Fibroblast of the aortic adventitia (primary cell): ENCODE measurements around the gene FCER2. TPM values are rescaled to one million over a fixed set of nuclear protein-coding genes. Genes with fewer than 3 reads are reported as not detected.

ENCODE experiments used
- DNase-seq: peaks from one replicate; pipeline ENCODE4 v3.0.0-alpha.2; 2010; ENCODE audit warnings: low read depth
- H3K4me3 ChIP-seq: 2 replicates; pipeline ENCODE4 v1.5.1; 2011; ENCODE audit warnings: low read depth, mild to moderate bottlenecking, control low read depth, low read length, moderate library complexity
- total RNA-seq: library from RNA; depleted of rRNA; stranded (reverse); fragments of >200 nt; gene quantifications from 2 replicates; pipeline ENCODE4 v1.2.3, GENCODE V29; 2012; ENCODE audit warnings: low replicate concordance
- TF ChIP-seq, protein P1 (sequence below): IDR thresholded peaks from 2 replicates; pipeline ENCODE4 v1.5.1; 2011; ENCODE audit warnings: mild to moderate bottlenecking, low read length, control low read depth, inconsistent platforms; ENCODE audit not compliant: insufficient read depth

FCER2 gene
- total RNA-seq, 1 donor: not detected

GRCh38 chr19:7729211-7729610 lies 27.3 kb upstream of the FCER2 start:
- H3K4me3 ChIP-seq: no peak overlapping the region
- TF ChIP-seq, protein P1, sequence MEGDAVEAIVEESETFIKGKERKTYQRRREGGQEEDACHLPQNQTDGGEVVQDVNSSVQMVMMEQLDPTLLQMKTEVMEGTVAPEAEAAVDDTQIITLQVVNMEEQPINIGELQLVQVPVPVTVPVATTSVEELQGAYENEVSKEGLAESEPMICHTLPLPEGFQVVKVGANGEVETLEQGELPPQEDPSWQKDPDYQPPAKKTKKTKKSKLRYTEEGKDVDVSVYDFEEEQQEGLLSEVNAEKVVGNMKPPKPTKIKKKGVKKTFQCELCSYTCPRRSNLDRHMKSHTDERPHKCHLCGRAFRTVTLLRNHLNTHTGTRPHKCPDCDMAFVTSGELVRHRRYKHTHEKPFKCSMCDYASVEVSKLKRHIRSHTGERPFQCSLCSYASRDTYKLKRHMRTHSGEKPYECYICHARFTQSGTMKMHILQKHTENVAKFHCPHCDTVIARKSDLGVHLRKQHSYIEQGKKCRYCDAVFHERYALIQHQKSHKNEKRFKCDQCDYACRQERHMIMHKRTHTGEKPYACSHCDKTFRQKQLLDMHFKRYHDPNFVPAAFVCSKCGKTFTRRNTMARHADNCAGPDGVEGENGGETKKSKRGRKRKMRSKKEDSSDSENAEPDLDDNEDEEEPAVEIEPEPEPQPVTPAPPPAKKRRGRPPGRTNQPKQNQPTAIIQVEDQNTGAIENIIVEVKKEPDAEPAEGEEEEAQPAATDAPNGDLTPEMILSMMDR: no peak
- no peak for DNase-seq

GRCh38 chr19:7725791-7726190 lies 23.9 kb upstream of the FCER2 start:
- no peak for DNase-seq
- TF ChIP-seq, protein P1: no peak
- H3K4me3 ChIP-seq: no peak overlapping the region

DNA sequence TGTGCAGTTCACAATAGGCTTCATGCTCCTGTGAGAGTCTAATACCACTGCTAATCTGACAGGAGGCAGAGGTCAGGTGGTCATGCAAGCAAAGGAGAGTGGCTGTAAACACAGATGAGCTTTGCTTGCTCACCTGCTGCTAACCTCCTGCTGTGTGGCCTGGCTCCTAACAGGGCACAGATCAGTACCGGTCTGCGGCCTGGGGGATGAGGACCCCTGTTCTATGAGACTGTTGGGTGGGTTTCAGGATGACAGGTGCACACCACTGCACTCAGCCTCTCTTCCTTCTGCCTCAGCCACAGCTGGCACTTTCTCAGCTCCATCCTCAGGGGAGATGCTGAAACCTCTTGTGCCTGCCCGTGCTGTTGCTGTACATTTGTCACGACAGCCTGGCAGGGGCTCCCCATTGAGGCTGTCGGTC lies 20.3 kb upstream of the FCER2 start:
- no peak for DNase-seq
- H3K4me3 ChIP-seq: no peak overlapping the region
- TF ChIP-seq, protein P1: no peak

- DNase-seq: no peak
- H3K4me3 ChIP-seq: no peak overlapping the region
- TF ChIP-seq, protein P1: no peak
Observed at GRCh38 chr19:7720351-7720750, 18.4 kb upstream of the FCER2 start.

GRCh38 chr19:7718668-7719067 lies 16.7 kb upstream of the FCER2 start:
- no peak overlapping the region for H3K4me3 ChIP-seq
- TF ChIP-seq, protein P1: no peak
- no peak for DNase-seq

DNA sequence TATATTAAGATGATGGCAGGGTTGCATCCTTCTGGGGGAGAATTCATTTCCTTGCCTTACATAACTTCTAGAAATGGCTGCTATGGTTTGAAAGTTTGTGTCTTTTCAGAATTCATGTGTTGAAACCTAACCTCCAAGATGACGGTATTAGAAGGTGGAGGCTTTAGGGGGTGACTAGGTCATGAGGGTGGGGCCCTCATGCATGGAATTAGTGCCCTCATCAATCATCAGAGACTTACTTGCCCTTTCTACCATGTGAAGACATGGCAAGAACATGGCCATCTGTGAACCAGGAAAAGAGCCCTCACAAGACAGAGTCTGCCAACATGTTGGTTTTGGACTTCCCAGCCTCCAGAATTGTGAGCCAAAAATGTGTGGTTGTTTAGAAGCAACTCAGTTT lies 14.8 kb upstream of the FCER2 start:
- TF ChIP-seq, protein P1: no peak
- no peak overlapping the region for H3K4me3 ChIP-seq
- no peak for DNase-seq

GRCh38 chr19:7715671-7716070 lies 13.7 kb upstream of the FCER2 start:
- TF ChIP-seq, protein P1: no peak
- DNase-seq: no peak
- no peak overlapping the region for H3K4me3 ChIP-seq
